ENCODE measurements around the gene CTAG2. TPM values are rescaled to one million over a fixed set of nuclear protein-coding genes. Genes with fewer than 3 reads are reported as not detected.

Gene CTAG2
- total RNA-seq, 1 donor = not detected

DNA sequence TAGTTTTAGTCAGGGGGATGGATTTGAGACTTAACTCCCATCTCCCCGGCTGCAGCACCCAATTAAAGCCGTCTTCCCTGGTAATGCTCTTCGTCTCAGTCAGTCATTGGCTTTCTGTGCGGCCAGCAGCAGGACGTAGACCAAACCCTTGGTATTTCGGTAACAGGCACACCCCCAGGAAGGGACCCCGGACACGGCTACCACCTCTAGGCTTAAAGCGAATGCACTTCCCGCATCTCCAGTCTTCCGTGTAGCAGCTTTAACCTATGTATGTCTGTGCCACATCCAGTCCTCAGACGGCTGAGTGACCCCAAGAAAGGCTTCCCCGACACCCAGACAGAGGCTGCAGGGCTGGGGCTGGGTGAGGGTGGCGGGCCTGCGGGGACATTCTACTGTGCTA lies 1.5 kb upstream of the CTAG2 start:
- TF ChIP-seq, protein P1, sequence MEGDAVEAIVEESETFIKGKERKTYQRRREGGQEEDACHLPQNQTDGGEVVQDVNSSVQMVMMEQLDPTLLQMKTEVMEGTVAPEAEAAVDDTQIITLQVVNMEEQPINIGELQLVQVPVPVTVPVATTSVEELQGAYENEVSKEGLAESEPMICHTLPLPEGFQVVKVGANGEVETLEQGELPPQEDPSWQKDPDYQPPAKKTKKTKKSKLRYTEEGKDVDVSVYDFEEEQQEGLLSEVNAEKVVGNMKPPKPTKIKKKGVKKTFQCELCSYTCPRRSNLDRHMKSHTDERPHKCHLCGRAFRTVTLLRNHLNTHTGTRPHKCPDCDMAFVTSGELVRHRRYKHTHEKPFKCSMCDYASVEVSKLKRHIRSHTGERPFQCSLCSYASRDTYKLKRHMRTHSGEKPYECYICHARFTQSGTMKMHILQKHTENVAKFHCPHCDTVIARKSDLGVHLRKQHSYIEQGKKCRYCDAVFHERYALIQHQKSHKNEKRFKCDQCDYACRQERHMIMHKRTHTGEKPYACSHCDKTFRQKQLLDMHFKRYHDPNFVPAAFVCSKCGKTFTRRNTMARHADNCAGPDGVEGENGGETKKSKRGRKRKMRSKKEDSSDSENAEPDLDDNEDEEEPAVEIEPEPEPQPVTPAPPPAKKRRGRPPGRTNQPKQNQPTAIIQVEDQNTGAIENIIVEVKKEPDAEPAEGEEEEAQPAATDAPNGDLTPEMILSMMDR (IDR thresholded peaks at IDR 0.05; ENCODE audit: insufficient read depth, low read depth, low read length) = no peak
- no peak overlapping the region for H3K4me3 ChIP-seq (ENCODE audit: low read depth, low read length)
- DNase-seq (ENCODE audit: low read depth) = no peak

DNA sequence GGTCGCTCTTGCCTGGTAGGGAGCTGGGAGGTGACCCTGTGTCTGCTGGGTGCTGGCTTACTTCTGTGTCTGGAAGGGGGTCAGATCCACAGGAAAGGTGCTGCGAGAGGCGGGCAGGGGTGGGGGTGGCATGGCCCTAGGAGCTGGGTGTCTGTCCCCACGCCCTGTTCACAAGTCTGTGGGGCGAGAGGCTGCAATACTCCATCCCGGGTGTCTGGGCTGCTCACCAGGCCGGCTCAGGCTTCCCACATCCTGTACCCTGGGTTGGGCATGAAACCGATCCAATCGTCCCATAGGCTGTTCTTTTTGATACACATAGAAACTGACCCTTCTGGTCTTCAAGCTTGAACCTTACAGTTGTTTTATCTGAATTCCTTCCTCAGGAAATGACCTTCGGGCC lies 993 bp upstream of the CTAG2 start:
- TF ChIP-seq, protein P1 (IDR thresholded peaks at IDR 0.05; ENCODE audit: insufficient read depth, low read depth, low read length) = no peak
- no peak for DNase-seq (ENCODE audit: low read depth)
- H3K4me3 ChIP-seq (ENCODE audit: low read depth, low read length) = no peak overlapping the region

DNA sequence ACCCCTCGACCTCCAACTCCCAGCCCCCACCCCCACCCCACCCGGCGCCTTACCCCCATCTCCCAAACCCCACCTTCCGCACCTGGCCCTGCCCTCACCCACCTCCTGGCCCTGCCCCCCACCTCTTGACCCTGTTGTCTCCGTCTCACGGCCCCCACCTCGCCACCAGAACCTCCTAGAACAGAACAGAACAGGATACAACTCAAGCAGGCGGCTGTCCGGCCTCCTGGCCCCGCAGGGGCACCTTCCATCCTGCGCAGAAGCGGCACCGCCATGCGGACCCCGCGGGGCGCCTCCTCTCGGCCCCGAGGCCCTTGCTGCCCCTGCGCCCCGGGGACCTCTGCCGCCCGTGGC lies 354 bp downstream of the CTAG2 start:
- TF ChIP-seq, protein P1 (IDR thresholded peaks at IDR 0.05; ENCODE audit: insufficient read depth, low read depth, low read length) = no peak
- H3K4me3 ChIP-seq (ENCODE audit: low read depth, low read length) = no peak overlapping the region
- DNase-seq (ENCODE audit: low read depth) = no peak

DNA sequence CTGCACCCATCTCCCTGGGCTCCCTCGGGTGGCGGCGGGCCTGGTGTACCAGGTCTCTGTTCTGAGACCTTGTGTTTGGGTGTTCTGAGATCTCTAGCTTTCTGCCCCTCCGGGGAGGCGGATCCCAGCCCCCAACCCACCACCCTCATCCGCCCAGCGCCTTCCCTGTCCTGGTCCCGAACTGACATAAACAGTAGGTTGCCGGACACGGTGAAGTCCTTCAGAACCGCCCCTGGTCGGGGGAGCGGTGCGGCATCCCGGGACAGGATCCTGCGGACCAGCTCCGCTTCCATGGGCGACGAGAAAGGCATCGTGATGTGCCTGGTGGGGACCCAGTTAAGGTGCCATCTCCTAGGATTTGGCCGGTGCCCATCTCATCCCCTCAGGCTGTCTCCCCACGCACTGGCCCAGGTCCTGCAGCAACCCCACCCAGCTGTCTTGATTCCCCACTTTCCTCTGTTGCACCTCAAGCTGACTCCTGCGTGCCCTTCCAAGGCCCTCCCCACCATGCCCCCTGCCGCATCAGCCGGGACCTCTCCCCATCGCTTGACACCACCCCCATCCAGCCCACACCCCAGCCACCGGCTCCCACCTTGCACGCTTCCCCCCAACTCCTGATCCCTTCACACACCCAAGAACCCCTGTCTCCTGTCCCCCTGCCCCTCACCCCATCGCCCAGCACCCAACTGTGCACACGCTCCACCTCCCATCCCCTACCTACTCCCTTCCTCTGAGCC lies 900 bp downstream of the CTAG2 start:
- TF ChIP-seq, protein P1 (IDR thresholded peaks at IDR 0.05; ENCODE audit: insufficient read depth, low read depth, low read length) = no peak
- no peak for DNase-seq (ENCODE audit: low read depth)
- H3K4me3 ChIP-seq (ENCODE audit: low read depth, low read length) = no peak overlapping the region

DNA sequence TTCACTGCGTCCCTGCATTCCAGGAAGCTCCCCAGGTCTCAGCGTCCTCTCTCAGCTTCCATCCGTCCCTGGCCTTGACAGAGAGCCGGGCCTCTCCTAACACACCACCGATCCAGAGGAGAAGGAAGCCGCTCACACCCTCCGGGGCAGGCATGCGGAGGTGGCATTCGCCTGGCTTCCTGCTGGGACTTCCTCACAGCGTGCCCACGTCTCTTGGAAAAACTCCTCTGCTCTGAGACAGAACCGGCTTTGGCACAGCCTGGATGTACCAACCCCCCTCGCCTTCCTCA lies 3.2 kb downstream of the CTAG2 start:
- DNase-seq (ENCODE audit: low read depth) = no peak
- TF ChIP-seq, protein P1 (IDR thresholded peaks at IDR 0.05; ENCODE audit: insufficient read depth, low read depth, low read length) = no peak
- no peak overlapping the region for H3K4me3 ChIP-seq (ENCODE audit: low read depth, low read length)

DNA sequence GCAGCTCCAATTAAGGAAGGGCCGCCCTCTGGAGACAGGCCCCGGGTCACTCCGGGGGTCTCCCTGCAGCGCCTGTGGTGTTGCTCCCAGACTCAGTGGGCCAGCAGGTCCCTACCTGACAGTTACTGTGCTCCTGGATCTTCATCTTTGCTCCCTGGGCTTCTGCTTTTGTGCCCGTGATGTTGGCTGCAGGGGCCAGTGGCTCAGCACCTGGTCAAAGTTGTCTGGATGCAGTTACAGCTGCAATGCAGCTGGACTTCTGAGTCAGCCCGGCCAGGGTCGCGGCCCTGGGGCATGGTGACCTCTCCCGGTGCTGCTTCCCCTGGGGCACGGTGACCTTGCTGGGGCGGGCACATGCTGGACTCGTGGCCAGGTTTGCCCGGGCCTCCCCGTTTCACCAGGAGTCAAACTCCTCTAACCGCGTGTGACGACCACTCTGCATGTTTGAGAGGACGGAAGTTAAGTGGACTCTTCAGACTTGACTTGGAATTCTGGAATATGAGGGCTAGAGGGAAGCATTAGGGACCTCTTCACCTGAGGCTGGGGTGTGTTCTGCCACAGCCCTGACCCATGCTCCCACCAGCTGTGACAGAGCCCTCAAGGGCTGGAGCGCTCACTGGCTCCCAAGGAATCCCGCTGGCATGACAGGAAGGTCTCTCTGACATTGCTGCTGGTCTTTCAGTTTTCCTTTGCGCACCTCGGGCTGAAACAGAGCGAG lies 3.7 kb downstream of the CTAG2 start:
- TF ChIP-seq, protein P1 (IDR thresholded peaks at IDR 0.05; ENCODE audit: insufficient read depth, low read depth, low read length) = no peak
- no peak for DNase-seq (ENCODE audit: low read depth)
- no peak overlapping the region for H3K4me3 ChIP-seq (ENCODE audit: low read depth, low read length)

Measured in fibroblast of villous mesenchyme (primary cell).